Psoas muscle (tissue), 8 donors: ENCODE data around the gene XRCC5. TPM values are rescaled to one million over a fixed set of nuclear protein-coding genes. Genes with fewer than 3 reads are reported as not detected.

Experiments
- ATAC-seq, 4 donors: fragments of 200-7000 bp; cut with Tn5 transposase; one replicate each; pipeline ENCODE4 v1.9.1; 2020; ENCODE audit warnings: moderate library complexity in 3 of 4, mild to moderate bottlenecking in 2 of 4
- DNase-seq, 2 donors: peaks; one replicate each; pipeline ENCODE4 v3.0.0-alpha.2; 2020
- H3K27ac ChIP-seq: fragments of 200-600 bp; one replicate; pipeline ENCODE4 v1.8.0; 2022
- H3K27me3 ChIP-seq, 3 donors: fragments of 200-600 bp in 1 of 3; one replicate each; pipeline versions ENCODE4 v1.6.1 to v1.8.0; 2013 to 2022; ENCODE audit warnings: low read length in 2 of 3, mild to moderate bottlenecking in 2 of 3, moderate library complexity in 1 of 3; ENCODE audit not compliant: insufficient read depth in 3 of 3
- H3K36me3 ChIP-seq, 2 donors: fragments of 200-600 bp in 1 of 2; one replicate each; pipeline versions ENCODE4 v1.6.1 to v1.8.0; 2013 to 2022; ENCODE audit warnings: low read depth in 1 of 2, mild to moderate bottlenecking in 1 of 2, moderate library complexity in 1 of 2; ENCODE audit not compliant: insufficient read depth in 1 of 2
- H3K4me1 ChIP-seq: fragments of 200-600 bp; one replicate; pipeline ENCODE4 v1.8.0; 2022
- H3K4me3 ChIP-seq: fragments of 200-600 bp; one replicate; pipeline ENCODE4 v1.8.0; 2022; ENCODE audit warnings: mild to moderate bottlenecking
- H3K9me3 ChIP-seq: fragments of 200-600 bp; one replicate; pipeline ENCODE4 v1.8.0; 2022
- CTCF ChIP-seq: fragments of 200-600 bp; IDR thresholded peaks from one replicate; pipeline ENCODE4 v1.8.0; 2022; ENCODE audit warnings: antibody characterized with exemption
- WGBS, 3 donors: extraction: QIAGEN DNeasy Blood & Tissue Kit; methylation state at CpG; one replicate each; pipeline versions ENCODE4 v1.1.6 to v1.1.7; 2013; 5-methylcytosine and 5-hydroxymethylcytosine counted together
- intact Hi-C, 2 donors: fragments of 100-400 bp; cut with DNase I; formaldehyde crosslinking; loops; one replicate each; pipeline versions ENCODE4 v1.11.0 to v1.14.2; 2022
- polyA plus RNA-seq, 3 donors: library from polyadenylated mRNA; stranded (reverse); fragments of 200-250 nt; gene quantifications; one replicate each; pipeline ENCODE4 v1.2.3, GENCODE V29; 2013
- total RNA-seq, 4 donors: library from RNA; stranded (reverse); fragmentation: NEBNext Ultra II Directional in 2 of 4; extraction: Animal tissue kit (Norgen Biotek cat#: 25700) in 2 of 4; gene quantifications; one replicate each; pipeline versions ENCODE4 v1.2.1 to v1.2.4, GENCODE V29; 2021 to 2023
- donor health status: healthy with polysubstance abuse.
- donor health status: DM: no; HTN: no; CAD: no; lungs with moderate emphysema.
- donor health status: Bipolar disorder and iron deficiency.
- donor health status: healthy.
- donor health status: DM: yes; HTN: yes; CAD: no.
- donor health status: DM: no; HTN: no; CAD: no.
- donor health status: DM: no; HTN: no; CAD: no.
- donor health status: DM: yes; HTN: yes; CAD: no.

Gene XRCC5
- total and polyA plus RNA-seq, 7 donors, result 75.3 to 173 (median 140) TPM

- ATAC-seq (no peak), DNase-seq (no peak)
- no peak for TF ChIP-seq CTCF
These were observed 35.7 kb downstream of the XRCC5 start for GRCh38 chr2:216144857-216145256.

GRCh38 chr2:216146573-216146972, 37.4 kb downstream of the XRCC5 start:
- peaks cover 12 to 98% of the 10 kb centered on the region in 2 donors for H3K36me3 ChIP-seq
- H3K4me1 ChIP-seq, result no peaks in the 10 kb centered on the region
- H3K27me3 ChIP-seq, result no peaks in the 10 kb centered on the region
- no peaks in the 10 kb centered on the region for H3K9me3 ChIP-seq
- no peak for DNase-seq
- peak in 1 of 4 donors; percentile 47 for ATAC-seq
- intact Hi-C loops, result no loop called here
- no peak for TF ChIP-seq CTCF
- 55 to 60% (median 60%) methylated on average over 4 of the region's 4 CpGs for WGBS, 3 donors
- H3K4me3 ChIP-seq, result no peak overlapping the region
- no peak overlapping the region for H3K27ac ChIP-seq

More at GRCh38 chr2:216144857-216145256, 35.7 kb downstream of the XRCC5 start:
- Histone ChIP-seq H3K9me3 (no peaks in the 10 kb centered on the region), H3K27me3 (no peaks in the 10 kb centered on the region), H3K36me3 (peaks cover 16 to 98% of the 10 kb centered on the region in 2 donors), H3K4me1 (no peaks in the 10 kb centered on the region), H3K27ac (no peak overlapping the region), H3K4me3 (no peak overlapping the region)
- intact Hi-C loops, result no loop called here
- WGBS, 3 donors, result 94 to 96% (median 95%) methylated on average over 4 of the region's 4 CpGs

- H3K4me3 ChIP-seq, result no peak overlapping the region
- intact Hi-C loops, result no loop called here
- peak in 1 of 4 donors; percentile 35 for ATAC-seq
- DNase-seq, result no peak
- 92 to 96% (median 94%) methylated on average over 5 of the region's 5 CpGs for WGBS, 3 donors
- TF ChIP-seq CTCF, result no peak
- H3K36me3 ChIP-seq, result peaks cover 11 to 98% of the 10 kb centered on the region in 2 donors
- no peaks in the 10 kb centered on the region for H3K4me1 ChIP-seq
- no peaks in the 10 kb centered on the region for H3K27me3 ChIP-seq
- no peak overlapping the region for H3K27ac ChIP-seq
- no peaks in the 10 kb centered on the region for H3K9me3 ChIP-seq
These were observed 38.3 kb downstream of the XRCC5 start for GRCh38 chr2:216147172-216148131.

- 96 to 99% (median 97%) methylated on average over 4 of the region's 4 CpGs for WGBS, 3 donors
- no peak for TF ChIP-seq CTCF
- Histone ChIP-seq H3K4me3 (no peak overlapping the region), H3K36me3 (peaks cover 14 to 98% of the 10 kb centered on the region in 2 donors), H3K4me1 (no peaks in the 10 kb centered on the region), H3K27me3 (no peaks in the 10 kb centered on the region), H3K9me3 (no peaks in the 10 kb centered on the region), H3K27ac (no peak overlapping the region)
- DNase-seq (no peak), ATAC-seq (no peak)
- intact Hi-C loops, result no loop called here
These were observed 39.8 kb downstream of the XRCC5 start for GRCh38 chr2:216148983-216149382.
